ENCODE results near the gene SLC20A1.
"Not testable (repeated sequence)": the region's sequence is repeated elsewhere in the genome, so short reads cannot be mapped to it uniquely, and the experiment has no call there.

The SLC20A1 gene

GRCh38 chr2:112609320-112609719, 36.4 kb upstream of the SLC20A1 start:
- not testable (repeated sequence) for H3K36me3 ChIP-seq (ENCODE audit: insufficient read depth, low read length); H3K4me2 ChIP-seq (ENCODE audit: low read length); H3K9me3 ChIP-seq (replicated peaks; ENCODE audit: low read length); H3K9ac ChIP-seq (ENCODE audit: low read depth, low read length); H3K4me1 ChIP-seq (ENCODE audit: control insufficient read depth, insufficient read depth, low read length); H3K4me3 ChIP-seq (ENCODE audit: low read length); H3K27me3 ChIP-seq (ENCODE audit: control insufficient read depth, insufficient read depth, low read length)

- H3K27me3 ChIP-seq (ENCODE audit: control insufficient read depth, insufficient read depth, low read length); H3K4me1 ChIP-seq (ENCODE audit: control insufficient read depth, insufficient read depth, low read length); H3K36me3 ChIP-seq (ENCODE audit: insufficient read depth, low read length); H3K4me3 ChIP-seq (ENCODE audit: low read length); H3K9ac ChIP-seq (ENCODE audit: low read depth, low read length); H3K9me3 ChIP-seq (replicated peaks; ENCODE audit: low read length); H3K4me2 ChIP-seq (ENCODE audit: low read length): not testable (repeated sequence)
These were observed 33.5 kb upstream of the SLC20A1 start for GRCh38 chr2:112612283-112612682.

- Histone ChIP-seq H3K4me1 (ENCODE audit: control insufficient read depth, insufficient read depth, low read length) (no peaks in the 10 kb centered on the region), H3K4me2 (ENCODE audit: low read length) (no peak overlapping the region), H3K9ac (ENCODE audit: low read depth, low read length) (no peak overlapping the region), H3K36me3 (ENCODE audit: insufficient read depth, low read length) (no peaks in the 10 kb centered on the region), H3K9me3 (replicated peaks; ENCODE audit: low read length) (no peaks in the 10 kb centered on the region), H3K27me3 (ENCODE audit: control insufficient read depth, insufficient read depth, low read length) (no peaks in the 10 kb centered on the region), H3K4me3 (ENCODE audit: low read length) (no peak overlapping the region)
These were observed 31.4 kb upstream of the SLC20A1 start for GRCh38 chr2:112614201-112614840.

GRCh38 chr2:112615051-112615450, 30.7 kb upstream of the SLC20A1 start:
- no peak overlapping the region for H3K4me2 ChIP-seq (ENCODE audit: low read length)
- H3K9ac ChIP-seq (ENCODE audit: low read depth, low read length), result no peak overlapping the region
- no peaks in the 10 kb centered on the region for H3K4me1 ChIP-seq (ENCODE audit: control insufficient read depth, insufficient read depth, low read length)
- no peaks in the 10 kb centered on the region for H3K36me3 ChIP-seq (ENCODE audit: insufficient read depth, low read length)
- H3K27me3 ChIP-seq (ENCODE audit: control insufficient read depth, insufficient read depth, low read length), result no peaks in the 10 kb centered on the region
- H3K4me3 ChIP-seq (ENCODE audit: low read length), result no peak overlapping the region
- H3K9me3 ChIP-seq (replicated peaks; ENCODE audit: low read length), result no peaks in the 10 kb centered on the region

GRCh38 chr2:112615798-112616197, 29.9 kb upstream of the SLC20A1 start:
- not testable (repeated sequence) for H3K4me1 ChIP-seq (ENCODE audit: control insufficient read depth, insufficient read depth, low read length); H3K9ac ChIP-seq (ENCODE audit: low read depth, low read length); H3K36me3 ChIP-seq (ENCODE audit: insufficient read depth, low read length); H3K9me3 ChIP-seq (replicated peaks; ENCODE audit: low read length); H3K4me2 ChIP-seq (ENCODE audit: low read length); H3K27me3 ChIP-seq (ENCODE audit: control insufficient read depth, insufficient read depth, low read length); H3K4me3 ChIP-seq (ENCODE audit: low read length)

- Histone ChIP-seq H3K4me2 (ENCODE audit: low read length) (no peak overlapping the region), H3K9me3 (replicated peaks; ENCODE audit: low read length) (no peaks in the 10 kb centered on the region), H3K27me3 (ENCODE audit: control insufficient read depth, insufficient read depth, low read length) (no peaks in the 10 kb centered on the region), H3K4me3 (ENCODE audit: low read length) (no peak overlapping the region), H3K4me1 (ENCODE audit: control insufficient read depth, insufficient read depth, low read length) (peaks cover 20% of the 10 kb centered on the region), H3K36me3 (ENCODE audit: insufficient read depth, low read length) (no peaks in the 10 kb centered on the region), H3K9ac (ENCODE audit: low read depth, low read length) (no peak overlapping the region)
These were observed 27.4 kb upstream of the SLC20A1 start for GRCh38 chr2:112618383-112618782.

GRCh38 chr2:112621790-112622527, 23.8 kb upstream of the SLC20A1 start:
- Histone ChIP-seq H3K9me3 (replicated peaks; ENCODE audit: low read length) (no peaks in the 10 kb centered on the region), H3K4me2 (ENCODE audit: low read length) (peak overlapping the region; percentile 28), H3K36me3 (ENCODE audit: insufficient read depth, low read length) (no peaks in the 10 kb centered on the region), H3K27me3 (ENCODE audit: control insufficient read depth, insufficient read depth, low read length) (no peaks in the 10 kb centered on the region), H3K9ac (ENCODE audit: low read depth, low read length) (no peak overlapping the region), H3K4me1 (ENCODE audit: control insufficient read depth, insufficient read depth, low read length) (peaks cover 52% of the 10 kb centered on the region), H3K4me3 (ENCODE audit: low read length) (peak overlapping the region; percentile 32)

GRCh38 chr2:112622528-112622849, 23.2 kb upstream of the SLC20A1 start:
- Histone ChIP-seq H3K9ac (ENCODE audit: low read depth, low read length) (no peak overlapping the region), H3K27me3 (ENCODE audit: control insufficient read depth, insufficient read depth, low read length) (no peaks in the 10 kb centered on the region), H3K36me3 (ENCODE audit: insufficient read depth, low read length) (no peaks in the 10 kb centered on the region), H3K4me2 (ENCODE audit: low read length) (peak overlapping the region; percentile 28), H3K4me1 (ENCODE audit: control insufficient read depth, insufficient read depth, low read length) (peaks cover 56% of the 10 kb centered on the region), H3K9me3 (replicated peaks; ENCODE audit: low read length) (no peaks in the 10 kb centered on the region), H3K4me3 (ENCODE audit: low read length) (no peak overlapping the region)

GRCh38 chr2:112623913-112624777, 21.6 kb upstream of the SLC20A1 start:
- Histone ChIP-seq H3K4me1 (ENCODE audit: control insufficient read depth, insufficient read depth, low read length) (peaks cover 72% of the 10 kb centered on the region), H3K4me2 (ENCODE audit: low read length) (peak overlapping the region; percentile 42), H3K36me3 (ENCODE audit: insufficient read depth, low read length) (no peaks in the 10 kb centered on the region), H3K9me3 (replicated peaks; ENCODE audit: low read length) (no peaks in the 10 kb centered on the region), H3K9ac (ENCODE audit: low read depth, low read length) (peak overlapping the region; percentile 25), H3K4me3 (ENCODE audit: low read length) (peak overlapping the region; percentile 22), H3K27me3 (ENCODE audit: control insufficient read depth, insufficient read depth, low read length) (no peaks in the 10 kb centered on the region)

GRCh38 chr2:112625474-112626114, 20.1 kb upstream of the SLC20A1 start:
- Histone ChIP-seq H3K9me3 (replicated peaks; ENCODE audit: low read length) (no peaks in the 10 kb centered on the region), H3K9ac (ENCODE audit: low read depth, low read length) (peak overlapping the region; percentile 76), H3K4me1 (ENCODE audit: control insufficient read depth, insufficient read depth, low read length) (peaks cover 86% of the 10 kb centered on the region), H3K36me3 (ENCODE audit: insufficient read depth, low read length) (no peaks in the 10 kb centered on the region), H3K27me3 (ENCODE audit: control insufficient read depth, insufficient read depth, low read length) (no peaks in the 10 kb centered on the region), H3K4me2 (ENCODE audit: low read length) (peak overlapping the region; percentile 81), H3K4me3 (ENCODE audit: low read length) (peak overlapping the region; percentile 7)

GRCh38 chr2:112626604-112627059, 19.1 kb upstream of the SLC20A1 start:
- Histone ChIP-seq H3K4me1 (ENCODE audit: control insufficient read depth, insufficient read depth, low read length) (peaks cover 90% of the 10 kb centered on the region), H3K4me2 (ENCODE audit: low read length) (peak overlapping the region; percentile 81), H3K36me3 (ENCODE audit: insufficient read depth, low read length) (no peaks in the 10 kb centered on the region), H3K9ac (ENCODE audit: low read depth, low read length) (peak overlapping the region; percentile 76), H3K4me3 (ENCODE audit: low read length) (peak overlapping the region; percentile 60), H3K27me3 (ENCODE audit: control insufficient read depth, insufficient read depth, low read length) (no peaks in the 10 kb centered on the region), H3K9me3 (replicated peaks; ENCODE audit: low read length) (no peaks in the 10 kb centered on the region)

Measured in skeletal muscle satellite cell (primary cell).